Measurements from ENCODE around the gene SCO1. TPM values are rescaled to one million over a fixed set of nuclear protein-coding genes. Genes with fewer than 3 reads are reported as not detected.

The SCO1 gene
- total and polyA plus RNA-seq, 2 donors (not counting 3 experiments of a cell fraction or from before 2014, with no cell fraction given) = 11.9 to 30.8 TPM

DNA sequence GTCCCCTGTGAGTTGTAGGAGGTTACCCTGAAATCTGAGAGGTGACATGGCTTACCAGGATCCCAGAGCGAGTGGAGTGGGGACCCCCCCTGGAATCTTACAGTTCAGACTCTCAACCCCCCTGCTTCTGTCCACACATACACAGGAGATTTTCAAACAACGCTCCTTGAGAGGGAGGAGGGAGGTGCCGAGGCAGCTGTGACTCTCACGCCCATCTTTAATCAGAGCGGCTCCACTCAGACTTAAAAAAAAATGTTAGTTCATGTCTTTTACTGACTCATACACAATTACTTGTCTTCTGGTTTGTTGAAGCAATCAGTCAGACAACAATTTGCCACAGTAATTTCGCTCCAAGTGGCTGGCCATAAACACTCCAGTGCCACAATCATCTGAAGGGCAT is 47.9 kb upstream of the SCO1 start:
- Histone ChIP-seq H3K27me3 (ENCODE audit: control insufficient read depth in 2 of 2, insufficient read depth in 2 of 2, low read length in 2 of 2) (no peaks in the 10 kb centered on the region), H3K4me1 (ENCODE audit: control insufficient read depth, extremely low read depth, insufficient read depth, low read length) (no peaks in the 10 kb centered on the region), H3K4me3 (replicated peaks in 1 of 3; ENCODE audit: insufficient read depth in 1 of 3, low read depth in 1 of 3, low read length in 3 of 3) (no peak overlapping the region), H3K27ac (ENCODE audit: insufficient read depth, low read depth, low read length) (no peak overlapping the region), H3K36me3 (ENCODE audit: control insufficient read depth in 2 of 2, extremely low read depth in 1 of 2, insufficient read depth in 2 of 2, low read length in 2 of 2) (no peaks in the 10 kb centered on the region), H3K9me1 (replicated peaks; ENCODE audit: control insufficient read depth, extremely low read depth, insufficient read depth, low read length) (no peaks in the 10 kb centered on the region), H4K20me1 (replicated peaks; ENCODE audit: control insufficient read depth, extremely low read depth, insufficient read depth, low read length) (no peaks in the 10 kb centered on the region), H3K79me2 (ENCODE audit: control insufficient read depth, insufficient read depth, low read length) (no peaks in the 10 kb centered on the region), H3K9me3 (replicated peaks; ENCODE audit: control insufficient read depth, insufficient read depth, low read length) (no peaks in the 10 kb centered on the region), H3K4me2 (ENCODE audit: insufficient read depth, low read length) (no peak overlapping the region), H3K9ac (replicated peaks; ENCODE audit: extremely low read depth, insufficient read depth, low read length) (no peak overlapping the region), H2AFZ (ENCODE audit: low read depth, low read length) (no peak overlapping the region)
- FAIRE-seq (no peak), DNase-seq (ENCODE audit: low read depth, low spot score) (no peak)
- intact Hi-C loops (cut with micrococcal nuclease) (no loop called here), dilution Hi-C loops (cut with MboI; ENCODE audit: extremely low pct_ligation_motif_present, low sequenced_read_pairs) (no loop called here)
- BruUV-seq (replicated peaks) = no TSS peak
- ChIA-PET POLR2A (interaction anchor here (0.7 kb wide), 1 partner anchor 420 kb away, joined by 3 read pairs; no protein-coding TSS in a partner anchor), CTCF (no interaction called here)
- TF ChIP-seq MYC (IDR thresholded peaks at IDR 0.05; ENCODE audit: low read depth, low read length) (no peak), POLR2AphosphoS5 (IDR thresholded peaks at IDR 0.05; ENCODE audit: insufficient read depth, low read depth, low read length) (no peak), POLR2A (IDR thresholded peaks at IDR 0.05; ENCODE audit: low read depth, low read length) (no peak), EZH2 (IDR thresholded peaks at IDR 0.05; ENCODE audit: borderline replicate concordance, low read depth, low read length, severe bottlenecking) (no peak), FOS (IDR thresholded peaks at IDR 0.05; ENCODE audit: borderline replicate concordance, insufficient read depth, low read length) (no peak), GATA2 (IDR thresholded peaks at IDR 0.05; ENCODE audit: insufficient read depth, insufficient read length, low read depth, low read length) (no peak)
- TF ChIP-seq, protein P1, sequence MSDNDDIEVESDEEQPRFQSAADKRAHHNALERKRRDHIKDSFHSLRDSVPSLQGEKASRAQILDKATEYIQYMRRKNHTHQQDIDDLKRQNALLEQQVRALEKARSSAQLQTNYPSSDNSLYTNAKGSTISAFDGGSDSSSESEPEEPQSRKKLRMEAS (IDR thresholded peaks at IDR 0.05; ENCODE audit: insufficient read depth, insufficient read length) = no peak

DNA sequence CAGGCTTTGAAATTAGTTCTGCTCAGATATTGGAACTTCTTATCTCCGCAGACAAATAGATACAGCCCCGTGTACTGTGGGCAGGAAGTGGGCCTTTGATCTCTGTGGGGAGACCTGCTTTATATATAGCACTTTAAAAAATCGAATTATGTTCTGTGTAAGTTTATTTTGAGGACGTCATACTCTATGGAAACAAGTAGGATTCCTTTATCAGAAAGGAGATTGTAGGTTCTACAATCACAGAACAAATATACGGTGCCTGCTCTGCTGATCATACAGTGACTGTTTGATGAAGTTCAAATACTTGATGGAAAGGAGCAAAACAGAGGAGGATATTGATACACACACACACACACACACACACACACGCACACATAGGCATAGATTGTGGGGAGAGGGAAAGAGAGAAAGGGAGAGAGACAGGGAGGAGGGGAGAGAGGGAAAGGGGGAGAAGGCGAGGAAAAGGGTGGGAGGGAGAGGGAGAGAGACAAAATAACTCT is 47.2 kb upstream of the SCO1 start:
- no peaks in the 10 kb centered on the region for H3K36me3 ChIP-seq (ENCODE audit: control insufficient read depth in 2 of 2, extremely low read depth in 1 of 2, insufficient read depth in 2 of 2, low read length in 2 of 2)
- H3K4me1 ChIP-seq (ENCODE audit: control insufficient read depth, extremely low read depth, insufficient read depth, low read length) = no peaks in the 10 kb centered on the region
- intact Hi-C loops (cut with micrococcal nuclease) = no loop called here
- ChIA-PET POLR2A (interaction anchor here (0.7 kb wide), 1 partner anchor 420 kb away, joined by 3 read pairs; no protein-coding TSS in a partner anchor), CTCF (no interaction called here)
- no peaks in the 10 kb centered on the region for H4K20me1 ChIP-seq (replicated peaks; ENCODE audit: control insufficient read depth, extremely low read depth, insufficient read depth, low read length)
- no peaks in the 10 kb centered on the region for H3K9me3 ChIP-seq (replicated peaks; ENCODE audit: control insufficient read depth, insufficient read depth, low read length)
- dilution Hi-C loops (cut with MboI; ENCODE audit: extremely low pct_ligation_motif_present, low sequenced_read_pairs) = no loop called here
- H3K27ac ChIP-seq (ENCODE audit: insufficient read depth, low read depth, low read length) = no peak overlapping the region
- no peaks in the 10 kb centered on the region for H3K79me2 ChIP-seq (ENCODE audit: control insufficient read depth, insufficient read depth, low read length)
- no peaks in the 10 kb centered on the region for H3K9me1 ChIP-seq (replicated peaks; ENCODE audit: control insufficient read depth, extremely low read depth, insufficient read depth, low read length)
- no peak overlapping the region for H3K4me3 ChIP-seq (replicated peaks in 1 of 3; ENCODE audit: insufficient read depth in 1 of 3, low read depth in 1 of 3, low read length in 3 of 3)
- BruUV-seq (replicated peaks) = no TSS peak
- DNase-seq (ENCODE audit: low read depth, low spot score) (no peak), FAIRE-seq (no peak)
- no peak overlapping the region for H3K9ac ChIP-seq (replicated peaks; ENCODE audit: extremely low read depth, insufficient read depth, low read length)
- TF ChIP-seq POLR2AphosphoS5 (IDR thresholded peaks at IDR 0.05; ENCODE audit: insufficient read depth, low read depth, low read length) (no peak), POLR2A (IDR thresholded peaks at IDR 0.05; ENCODE audit: low read depth, low read length) (no peak), FOS (IDR thresholded peaks at IDR 0.05; ENCODE audit: borderline replicate concordance, insufficient read depth, low read length) (no peak), EZH2 (IDR thresholded peaks at IDR 0.05; ENCODE audit: borderline replicate concordance, low read depth, low read length, severe bottlenecking) (no peak), GATA2 (IDR thresholded peaks at IDR 0.05; ENCODE audit: insufficient read depth, insufficient read length, low read depth, low read length) (no peak), MYC (IDR thresholded peaks at IDR 0.05; ENCODE audit: low read depth, low read length) (no peak), JUN (IDR thresholded peaks at IDR 0.05; ENCODE audit: borderline replicate concordance, insufficient read depth, insufficient read length, low read depth) (no peak)
- TF ChIP-seq, protein P1 (IDR thresholded peaks at IDR 0.05; ENCODE audit: insufficient read depth, insufficient read length) = no peak
- TF ChIP-seq, protein P2, sequence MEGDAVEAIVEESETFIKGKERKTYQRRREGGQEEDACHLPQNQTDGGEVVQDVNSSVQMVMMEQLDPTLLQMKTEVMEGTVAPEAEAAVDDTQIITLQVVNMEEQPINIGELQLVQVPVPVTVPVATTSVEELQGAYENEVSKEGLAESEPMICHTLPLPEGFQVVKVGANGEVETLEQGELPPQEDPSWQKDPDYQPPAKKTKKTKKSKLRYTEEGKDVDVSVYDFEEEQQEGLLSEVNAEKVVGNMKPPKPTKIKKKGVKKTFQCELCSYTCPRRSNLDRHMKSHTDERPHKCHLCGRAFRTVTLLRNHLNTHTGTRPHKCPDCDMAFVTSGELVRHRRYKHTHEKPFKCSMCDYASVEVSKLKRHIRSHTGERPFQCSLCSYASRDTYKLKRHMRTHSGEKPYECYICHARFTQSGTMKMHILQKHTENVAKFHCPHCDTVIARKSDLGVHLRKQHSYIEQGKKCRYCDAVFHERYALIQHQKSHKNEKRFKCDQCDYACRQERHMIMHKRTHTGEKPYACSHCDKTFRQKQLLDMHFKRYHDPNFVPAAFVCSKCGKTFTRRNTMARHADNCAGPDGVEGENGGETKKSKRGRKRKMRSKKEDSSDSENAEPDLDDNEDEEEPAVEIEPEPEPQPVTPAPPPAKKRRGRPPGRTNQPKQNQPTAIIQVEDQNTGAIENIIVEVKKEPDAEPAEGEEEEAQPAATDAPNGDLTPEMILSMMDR (IDR thresholded peaks at IDR 0.05; ENCODE audit: extremely low read depth in 1 of 2, insufficient read depth in 1 of 2, low read depth in 1 of 2, low read length in 2 of 2) = no peak
- H3K4me2 ChIP-seq (ENCODE audit: insufficient read depth, low read length) = no peak overlapping the region
- no peak overlapping the region for H2AFZ ChIP-seq (ENCODE audit: low read depth, low read length)
- no peaks in the 10 kb centered on the region for H3K27me3 ChIP-seq (ENCODE audit: control insufficient read depth in 2 of 2, insufficient read depth in 2 of 2, low read length in 2 of 2)
